Skeletal muscle satellite cell (primary cell): ENCODE data around the gene PPP2R2D.
A peak's percentile ranks its signal among the peaks of the same experiment; 100 is the strongest.

Experiments
- H3K27me3 ChIP-seq: 2 replicates; pipeline ENCODE4 v1.7.0; 2013; ENCODE audit warnings: low read length; ENCODE audit not compliant: control insufficient read depth, insufficient read depth
- H3K36me3 ChIP-seq: 2 replicates; pipeline ENCODE4 v1.7.0; 2013; ENCODE audit warnings: mild to moderate bottlenecking, control low read depth, low read length; ENCODE audit not compliant: insufficient read depth
- H3K4me1 ChIP-seq: 2 replicates; pipeline ENCODE4 v1.7.0; 2013; ENCODE audit warnings: low read length; ENCODE audit not compliant: control insufficient read depth, insufficient read depth
- H3K4me2 ChIP-seq: 2 replicates; pipeline ENCODE4 v1.7.0; 2013; ENCODE audit warnings: mild to moderate bottlenecking, low read length
- H3K4me3 ChIP-seq: 2 replicates; pipeline ENCODE4 v1.7.0; 2013; ENCODE audit warnings: low read length
- H3K9ac ChIP-seq: 2 replicates; pipeline ENCODE4 v1.7.0; 2013; ENCODE audit warnings: mild to moderate bottlenecking, low read depth, low read length, moderate library complexity
- H3K9me3 ChIP-seq: replicated peaks from 2 replicates; pipeline ENCODE4 v1.7.0; 2013; ENCODE audit warnings: mild to moderate bottlenecking, control low read depth, low read length

PPP2R2D gene

GRCh38 chr10:131936294-131936693 lies 35.5 kb downstream of the PPP2R2D start:
- Histone ChIP-seq H3K36me3 (peaks cover 28% of the 10 kb centered on the region), H3K9me3 (no peaks in the 10 kb centered on the region), H3K4me1 (peaks cover 22% of the 10 kb centered on the region), H3K4me2 (no peak overlapping the region), H3K9ac (no peak overlapping the region), H3K4me3 (no peak overlapping the region), H3K27me3 (no peaks in the 10 kb centered on the region)

GRCh38 chr10:131936736-131937135 lies 35.9 kb downstream of the PPP2R2D start:
- no peaks in the 10 kb centered on the region for H3K9me3 ChIP-seq
- H3K9ac ChIP-seq: no peak overlapping the region
- H3K4me2 ChIP-seq: no peak overlapping the region
- no peak overlapping the region for H3K4me3 ChIP-seq
- H3K4me1 ChIP-seq: peaks cover 18% of the 10 kb centered on the region
- no peaks in the 10 kb centered on the region for H3K27me3 ChIP-seq
- H3K36me3 ChIP-seq: peaks cover 33% of the 10 kb centered on the region

GRCh38 chr10:131937836-131938235 lies 37.0 kb downstream of the PPP2R2D start:
- H3K36me3 ChIP-seq: peaks cover 37% of the 10 kb centered on the region
- H3K27me3 ChIP-seq: no peaks in the 10 kb centered on the region
- no peak overlapping the region for H3K9ac ChIP-seq

GRCh38 chr10:131938681-131939080 lies 37.9 kb downstream of the PPP2R2D start:
- Histone ChIP-seq H3K36me3 (peaks cover 38% of the 10 kb centered on the region), H3K4me3 (no peak overlapping the region), H3K9ac (no peak overlapping the region)

More at GRCh38 chr10:131937836-131938235, 37.0 kb downstream of the PPP2R2D start:
- H3K4me1 ChIP-seq: peaks cover 14% of the 10 kb centered on the region
- H3K4me3 ChIP-seq: no peak overlapping the region
- no peak overlapping the region for H3K4me2 ChIP-seq
- H3K9me3 ChIP-seq: no peaks in the 10 kb centered on the region

GRCh38 chr10:131942455-131942854 lies 41.6 kb downstream of the PPP2R2D start:
- Histone ChIP-seq H3K4me2 (no peak overlapping the region), H3K36me3 (peaks cover 50% of the 10 kb centered on the region), H3K27me3 (no peaks in the 10 kb centered on the region), H3K9me3 (no peaks in the 10 kb centered on the region), H3K9ac (no peak overlapping the region), H3K4me1 (peaks cover 36% of the 10 kb centered on the region), H3K4me3 (no peak overlapping the region)

More at GRCh38 chr10:131938681-131939080, 37.9 kb downstream of the PPP2R2D start:
- peaks cover 13% of the 10 kb centered on the region for H3K4me1 ChIP-seq
- no peak overlapping the region for H3K4me2 ChIP-seq
- H3K9me3 ChIP-seq: no peaks in the 10 kb centered on the region
- H3K27me3 ChIP-seq: no peaks in the 10 kb centered on the region

- Histone ChIP-seq H3K27me3 (no peaks in the 10 kb centered on the region), H3K4me1 (peaks cover 44% of the 10 kb centered on the region), H3K36me3 (peaks cover 51% of the 10 kb centered on the region), H3K4me2 (no peak overlapping the region), H3K4me3 (no peak overlapping the region), H3K9ac (no peak overlapping the region), H3K9me3 (no peaks in the 10 kb centered on the region)
Observed at GRCh38 chr10:131943021-131943814, 42.4 kb downstream of the PPP2R2D start.

- no peak overlapping the region for H3K4me3 ChIP-seq
- H3K9ac ChIP-seq: no peak overlapping the region
- H3K36me3 ChIP-seq: peaks cover 56% of the 10 kb centered on the region
- H3K4me2 ChIP-seq: no peak overlapping the region
- H3K27me3 ChIP-seq: no peaks in the 10 kb centered on the region
- no peaks in the 10 kb centered on the region for H3K9me3 ChIP-seq
- peaks cover 49% of the 10 kb centered on the region for H3K4me1 ChIP-seq
Observed at GRCh38 chr10:131944412-131944811, 43.6 kb downstream of the PPP2R2D start.

GRCh38 chr10:131944976-131945695 lies 44.3 kb downstream of the PPP2R2D start:
- Histone ChIP-seq H3K27me3 (no peaks in the 10 kb centered on the region), H3K36me3 (peaks cover 61% of the 10 kb centered on the region), H3K4me1 (peaks cover 49% of the 10 kb centered on the region), H3K4me3 (no peak overlapping the region), H3K4me2 (no peak overlapping the region), H3K9ac (no peak overlapping the region), H3K9me3 (no peaks in the 10 kb centered on the region)

- Histone ChIP-seq H3K4me1 (peaks cover 49% of the 10 kb centered on the region), H3K4me2 (peak overlapping the region; percentile 62), H3K27me3 (no peaks in the 10 kb centered on the region), H3K4me3 (peak overlapping the region; percentile 31), H3K9ac (peak overlapping the region; percentile 37), H3K9me3 (no peaks in the 10 kb centered on the region), H3K36me3 (peaks cover 68% of the 10 kb centered on the region)
Observed at GRCh38 chr10:131946321-131946751, 45.5 kb downstream of the PPP2R2D start.

- H3K9ac ChIP-seq: peak overlapping the region; percentile 29
- H3K9me3 ChIP-seq: no peaks in the 10 kb centered on the region
- peaks cover 63% of the 10 kb centered on the region for H3K36me3 ChIP-seq
Observed at GRCh38 chr10:131946880-131947279, 46.1 kb downstream of the PPP2R2D start.

GRCh38 chr10:131947631-131948347 lies 47.0 kb downstream of the PPP2R2D start:
- H3K4me1 ChIP-seq: peaks cover 44% of the 10 kb centered on the region
- no peaks in the 10 kb centered on the region for H3K27me3 ChIP-seq
- peak overlapping the region; percentile 55 for H3K4me2 ChIP-seq
- peak overlapping the region; percentile 38 for H3K4me3 ChIP-seq
- peak overlapping the region; percentile 29 for H3K9ac ChIP-seq
- no peaks in the 10 kb centered on the region for H3K9me3 ChIP-seq
- peaks cover 60% of the 10 kb centered on the region for H3K36me3 ChIP-seq

More at GRCh38 chr10:131946880-131947279, 46.1 kb downstream of the PPP2R2D start:
- Histone ChIP-seq H3K4me2 (peak overlapping the region; percentile 29), H3K27me3 (no peaks in the 10 kb centered on the region), H3K4me3 (peak overlapping the region; percentile 15), H3K4me1 (peaks cover 49% of the 10 kb centered on the region)
